ENCODE results near the gene EEF1AKMT2. TPM values are rescaled to one million over a fixed set of nuclear protein-coding genes. Genes with fewer than 3 reads are reported as not detected.

The EEF1AKMT2 gene
- total RNA-seq, 1 donor from 2014 or later, result 23.0 TPM

DNA sequence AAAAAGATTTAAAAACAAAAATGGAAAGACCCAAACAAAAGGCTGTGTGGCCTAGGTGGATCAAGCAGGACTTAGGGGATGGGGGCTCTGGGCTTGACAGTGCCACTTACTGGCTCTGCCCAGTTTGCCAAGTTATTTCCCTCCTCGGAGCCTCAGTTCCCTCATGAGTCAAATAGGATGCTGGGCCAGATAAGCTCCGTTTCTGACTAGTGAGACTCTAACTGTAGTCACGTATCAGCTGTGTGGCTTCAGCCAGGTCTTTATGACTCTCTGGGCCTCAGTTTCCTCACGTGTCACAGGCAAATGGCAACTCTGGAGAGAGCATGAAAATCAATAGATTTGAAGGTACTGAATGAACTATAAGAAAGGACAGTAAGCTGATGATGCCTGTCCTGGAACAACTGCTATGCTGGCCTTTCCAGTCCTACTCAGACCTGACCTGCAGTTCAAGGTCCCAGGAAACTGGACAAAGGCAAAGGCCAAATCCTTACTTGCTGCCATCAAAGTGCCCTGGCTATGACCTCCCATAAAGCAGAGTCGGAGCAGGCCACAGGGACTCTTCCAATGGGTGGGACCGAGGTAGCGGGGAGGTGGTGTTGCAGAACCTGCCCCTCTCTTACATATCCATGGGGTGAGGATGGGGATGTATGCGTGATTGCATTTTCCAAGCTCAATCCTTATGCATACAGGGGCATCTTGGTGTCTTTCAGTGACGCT lies 74.5 kb downstream of the EEF1AKMT2 start:
- DNase-seq (ENCODE audit: low spot score in 2 of 2, unreplicated experiment in 2 of 2), result no peak
- H3K9me3 Mint-ChIP-seq, result no peaks in the 10 kb centered on the region
- H3K36me3 Mint-ChIP-seq, result peaks cover 2% of the 10 kb centered on the region
- no peaks in the 10 kb centered on the region for H3K27me3 Mint-ChIP-seq (ENCODE audit: low read depth)
- TF ChIP-seq, protein P1, sequence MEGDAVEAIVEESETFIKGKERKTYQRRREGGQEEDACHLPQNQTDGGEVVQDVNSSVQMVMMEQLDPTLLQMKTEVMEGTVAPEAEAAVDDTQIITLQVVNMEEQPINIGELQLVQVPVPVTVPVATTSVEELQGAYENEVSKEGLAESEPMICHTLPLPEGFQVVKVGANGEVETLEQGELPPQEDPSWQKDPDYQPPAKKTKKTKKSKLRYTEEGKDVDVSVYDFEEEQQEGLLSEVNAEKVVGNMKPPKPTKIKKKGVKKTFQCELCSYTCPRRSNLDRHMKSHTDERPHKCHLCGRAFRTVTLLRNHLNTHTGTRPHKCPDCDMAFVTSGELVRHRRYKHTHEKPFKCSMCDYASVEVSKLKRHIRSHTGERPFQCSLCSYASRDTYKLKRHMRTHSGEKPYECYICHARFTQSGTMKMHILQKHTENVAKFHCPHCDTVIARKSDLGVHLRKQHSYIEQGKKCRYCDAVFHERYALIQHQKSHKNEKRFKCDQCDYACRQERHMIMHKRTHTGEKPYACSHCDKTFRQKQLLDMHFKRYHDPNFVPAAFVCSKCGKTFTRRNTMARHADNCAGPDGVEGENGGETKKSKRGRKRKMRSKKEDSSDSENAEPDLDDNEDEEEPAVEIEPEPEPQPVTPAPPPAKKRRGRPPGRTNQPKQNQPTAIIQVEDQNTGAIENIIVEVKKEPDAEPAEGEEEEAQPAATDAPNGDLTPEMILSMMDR (IDR thresholded peaks at IDR 0.05; ENCODE audit: unreplicated experiment), result no peak
- peaks cover 63% of the 10 kb centered on the region for H3K4me1 Mint-ChIP-seq
- H3K27ac Mint-ChIP-seq, result peak overlapping the region; percentile 76
- H3K4me3 Mint-ChIP-seq, result no peak overlapping the region

DNA sequence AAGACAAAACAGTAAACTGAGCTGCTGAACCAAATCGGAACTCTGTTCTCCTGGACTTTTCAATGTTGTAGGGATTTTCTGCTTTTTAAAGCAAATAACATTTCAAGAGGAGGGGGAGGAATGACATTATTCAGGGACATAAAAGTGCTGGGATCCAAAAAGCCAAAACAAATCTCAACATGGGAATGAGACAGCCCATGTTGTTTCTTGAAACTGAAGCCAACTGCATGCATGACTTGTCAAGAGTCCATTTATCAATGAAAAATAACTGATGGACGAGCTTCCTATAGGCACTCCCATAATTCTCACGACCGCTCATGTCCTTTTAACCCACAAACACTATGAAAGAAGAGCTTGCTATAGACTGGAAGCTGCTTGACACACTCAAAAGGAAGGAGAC lies 75.3 kb downstream of the EEF1AKMT2 start:
- peaks cover 2% of the 10 kb centered on the region for H3K36me3 Mint-ChIP-seq
- TF ChIP-seq, protein P1 (IDR thresholded peaks at IDR 0.05; ENCODE audit: unreplicated experiment), result no peak
- peak overlapping the region; percentile 76 for H3K27ac Mint-ChIP-seq
- H3K4me1 Mint-ChIP-seq, result peaks cover 57% of the 10 kb centered on the region
- H3K27me3 Mint-ChIP-seq (ENCODE audit: low read depth), result no peaks in the 10 kb centered on the region
- DNase-seq (ENCODE audit: low spot score in 2 of 2, unreplicated experiment in 2 of 2), result no peak
- no peak overlapping the region for H3K4me3 Mint-ChIP-seq
- no peaks in the 10 kb centered on the region for H3K9me3 Mint-ChIP-seq

DNA sequence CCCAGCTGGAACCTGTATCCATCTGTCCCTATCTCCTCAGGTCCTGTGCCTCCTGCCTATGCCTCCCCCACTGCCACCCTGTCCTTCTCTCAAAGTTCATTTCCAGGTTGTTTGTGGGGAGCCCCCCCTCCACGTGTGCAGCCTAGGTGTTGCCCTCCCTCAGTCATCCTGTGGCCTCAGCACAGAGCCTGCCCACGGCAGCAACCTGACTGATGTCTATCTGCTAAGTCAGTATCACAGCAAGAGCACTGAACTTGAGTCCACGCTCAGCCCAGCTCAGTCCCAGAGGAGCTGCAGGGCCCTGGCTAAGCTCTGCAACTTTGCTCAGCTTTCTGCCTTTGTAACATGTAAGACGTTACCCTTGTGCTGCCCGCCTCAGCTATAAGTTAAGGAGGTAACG lies 76.2 kb downstream of the EEF1AKMT2 start:
- no peak overlapping the region for H3K4me3 Mint-ChIP-seq
- no peaks in the 10 kb centered on the region for H3K27me3 Mint-ChIP-seq (ENCODE audit: low read depth)
- peaks cover 64% of the 10 kb centered on the region for H3K4me1 Mint-ChIP-seq
- no peak overlapping the region for H3K27ac Mint-ChIP-seq
- TF ChIP-seq, protein P1 (IDR thresholded peaks at IDR 0.05; ENCODE audit: unreplicated experiment), result no peak
- H3K9me3 Mint-ChIP-seq, result no peaks in the 10 kb centered on the region
- peaks cover under 1% of the 10 kb centered on the region for H3K36me3 Mint-ChIP-seq
- DNase-seq (ENCODE audit: low spot score in 2 of 2, unreplicated experiment in 2 of 2), result no peak

DNA sequence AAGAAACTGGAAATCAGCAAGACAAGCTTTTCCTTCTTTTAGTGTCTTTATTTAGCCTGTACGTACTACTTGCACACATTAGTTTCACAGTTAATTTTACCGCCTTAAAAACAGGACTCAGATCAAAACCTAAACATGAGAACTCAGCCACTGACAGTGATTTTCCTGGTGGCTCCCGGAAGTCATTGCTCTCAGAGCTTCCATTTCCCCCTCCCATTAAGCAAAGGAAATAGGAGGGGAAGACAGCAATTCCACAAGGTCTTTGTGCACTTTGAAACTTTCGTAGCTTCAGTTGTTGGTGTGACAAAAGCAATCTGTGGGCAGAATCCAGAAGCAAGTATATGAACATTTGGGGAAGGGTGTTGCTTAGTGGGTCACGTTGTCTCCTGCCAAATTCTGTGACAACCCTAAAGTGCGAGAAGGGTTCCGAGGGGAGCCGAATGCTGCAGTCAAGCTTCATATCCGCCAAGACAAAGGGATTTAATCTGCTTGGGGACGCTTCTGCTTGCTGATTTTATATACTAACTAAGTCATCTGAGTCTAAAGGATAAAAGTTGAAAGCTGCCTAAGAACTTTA lies 77.9 kb downstream of the EEF1AKMT2 start:
- Mint-ChIP-seq H3K27ac (peak overlapping the region; percentile 58), H3K27me3 (ENCODE audit: low read depth) (no peaks in the 10 kb centered on the region), H3K4me3 (no peak overlapping the region), H3K36me3 (no peaks in the 10 kb centered on the region), H3K9me3 (no peaks in the 10 kb centered on the region), H3K4me1 (peaks cover 71% of the 10 kb centered on the region)
- DNase-seq (ENCODE audit: low spot score in 2 of 2, unreplicated experiment in 2 of 2), result no peak
- TF ChIP-seq, protein P1 (IDR thresholded peaks at IDR 0.05; ENCODE audit: unreplicated experiment), result no peak

DNA sequence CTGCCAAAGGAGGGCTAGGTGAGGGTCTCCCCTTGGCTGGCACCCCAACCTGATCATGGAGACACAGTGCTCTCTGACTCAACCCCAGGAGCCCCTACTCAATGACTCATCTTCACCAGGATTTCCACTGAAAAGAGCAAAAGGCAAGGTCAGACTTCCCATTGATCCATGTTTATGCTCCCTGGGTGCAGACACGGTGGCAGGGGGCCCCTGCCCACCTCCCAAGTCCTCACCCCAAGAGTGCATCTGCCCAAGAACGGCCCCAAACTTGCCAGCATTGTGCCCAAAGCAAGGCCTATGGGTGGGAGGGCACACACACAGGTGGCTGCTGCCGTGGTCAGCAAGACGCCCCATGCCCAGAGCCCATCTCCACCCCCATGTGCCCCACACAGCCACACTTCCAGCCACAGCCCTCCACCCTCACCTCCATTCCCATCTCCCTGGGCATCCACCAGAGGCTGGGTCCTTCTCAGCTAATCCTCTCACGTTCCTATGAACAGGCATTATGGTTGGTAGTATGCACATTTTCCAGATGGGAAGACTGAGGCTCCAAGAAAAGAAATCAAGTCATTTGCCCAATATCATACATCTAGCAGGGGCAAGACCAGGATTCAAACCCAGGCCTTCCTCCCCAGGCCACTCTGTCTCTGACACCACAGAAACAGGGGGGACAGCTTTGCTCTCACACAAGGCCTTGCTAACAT lies 78.8 kb downstream of the EEF1AKMT2 start:
- Mint-ChIP-seq H3K27me3 (ENCODE audit: low read depth) (no peaks in the 10 kb centered on the region), H3K36me3 (no peaks in the 10 kb centered on the region), H3K27ac (peak overlapping the region; percentile 58), H3K9me3 (no peaks in the 10 kb centered on the region), H3K4me1 (peaks cover 71% of the 10 kb centered on the region), H3K4me3 (no peak overlapping the region)
- DNase-seq (ENCODE audit: low spot score in 2 of 2, unreplicated experiment in 2 of 2), result no peak
- TF ChIP-seq, protein P1 (IDR thresholded peaks at IDR 0.05; ENCODE audit: unreplicated experiment), result no peak
